ENCODE results near the gene KLK4. TPM values are rescaled to one million over a fixed set of nuclear protein-coding genes. Genes with fewer than 3 reads are reported as not detected.

The KLK4 gene
- total and polyA plus RNA-seq, 9 of the 15 experiments (the other 6 are each of a cell fraction or from before 2014, with no cell fraction given) = not detected

GRCh38 chr19:50896591-50897190 lies 14.5 kb downstream of the KLK4 start (continued):
- TF ChIP-seq ZNF445 (CRISPR knock-in tag; IDR thresholded peaks at IDR 0.05; ENCODE audit: low read depth) (no peak), NELFE (IDR thresholded peaks at IDR 0.05; ENCODE audit: insufficient read depth, insufficient read length) (no peak), MITF (IDR thresholded peaks at IDR 0.05) (peak; percentile 94), ZNF511 (CRISPR knock-in tag; IDR thresholded peaks at IDR 0.05) (no peak), JUNB (CRISPR knock-in tag; conservative IDR thresholded peaks at IDR 0.05) (peak; percentile 97), ZNF347 (CRISPR knock-in tag; IDR thresholded peaks at IDR 0.05; ENCODE audit: low read depth) (no peak), ZNF324 (CRISPR knock-in tag; IDR thresholded peaks at IDR 0.05) (no peak), ATF7 (IDR thresholded peaks at IDR 0.05) (peak; percentile 93), ZNF778 (CRISPR knock-in tag; IDR thresholded peaks at IDR 0.05) (no peak), MTA1 (IDR thresholded peaks at IDR 0.05; ENCODE audit: borderline replicate concordance) (0 out of 2 replicates have a peak, but pooled peaks have one; percentile 38), ILK (tag; IDR thresholded peaks at IDR 0.05; ENCODE audit: borderline replicate concordance, low read depth) (no peak), ETV5 (CRISPR knock-in tag; IDR thresholded peaks at IDR 0.05; ENCODE audit: low read depth) (no peak), RREB1 (CRISPR knock-in tag; IDR thresholded peaks at IDR 0.05) (no peak), FOXK1 (CRISPR knock-in tag; IDR thresholded peaks at IDR 0.05; ENCODE audit: borderline replicate concordance) (no peak), TEAD1 (CRISPR knock-in tag; IDR thresholded peaks at IDR 0.05) (0 out of 4 replicates have a peak, but pooled peaks of 1 of the 2 experiments have one; percentile 50), PTTG1 (tag; IDR thresholded peaks at IDR 0.05; ENCODE audit: low read depth) (no peak), HMGN3 (IDR thresholded peaks at IDR 0.05; ENCODE audit: borderline replicate concordance, extremely low read depth, insufficient read length, low read depth, low read length) (no peak), RFX1 (IDR thresholded peaks at IDR 0.05) (no peak), BACH1 (tag; IDR thresholded peaks at IDR 0.05) (no peak)
- TF ChIP-seq, protein P1, sequence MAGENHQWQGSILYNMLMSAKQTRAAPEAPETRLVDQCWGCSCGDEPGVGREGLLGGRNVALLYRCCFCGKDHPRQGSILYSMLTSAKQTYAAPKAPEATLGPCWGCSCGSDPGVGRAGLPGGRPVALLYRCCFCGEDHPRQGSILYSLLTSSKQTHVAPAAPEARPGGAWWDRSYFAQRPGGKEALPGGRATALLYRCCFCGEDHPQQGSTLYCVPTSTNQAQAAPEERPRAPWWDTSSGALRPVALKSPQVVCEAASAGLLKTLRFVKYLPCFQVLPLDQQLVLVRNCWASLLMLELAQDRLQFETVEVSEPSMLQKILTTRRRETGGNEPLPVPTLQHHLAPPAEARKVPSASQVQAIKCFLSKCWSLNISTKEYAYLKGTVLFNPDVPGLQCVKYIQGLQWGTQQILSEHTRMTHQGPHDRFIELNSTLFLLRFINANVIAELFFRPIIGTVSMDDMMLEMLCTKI (IDR thresholded peaks at IDR 0.05; ENCODE audit: partially characterized antibody) = no peak

Measured in K562 (cell line).